A549 treated with DMSO at 1 μM for 4 hours (cell line): ENCODE results near the gene CDK3. TPM values are rescaled to one million over a fixed set of nuclear protein-coding genes. Genes with fewer than 3 reads are reported as not detected.

ENCODE experiments used
- total RNA-seq: library from RNA; stranded (reverse); fragments of 200-300 nt; extraction: Qiagen RNA extraction; gene quantifications from 5 replicates; pipeline ENCODE4 v1.2.3, GENCODE V29; 2022; ENCODE audit warnings: low read depth

CDK3 gene
- total RNA-seq, result 3.3 to 6.0 TPM (median 5.5 TPM) in 5 replicates

DNA sequence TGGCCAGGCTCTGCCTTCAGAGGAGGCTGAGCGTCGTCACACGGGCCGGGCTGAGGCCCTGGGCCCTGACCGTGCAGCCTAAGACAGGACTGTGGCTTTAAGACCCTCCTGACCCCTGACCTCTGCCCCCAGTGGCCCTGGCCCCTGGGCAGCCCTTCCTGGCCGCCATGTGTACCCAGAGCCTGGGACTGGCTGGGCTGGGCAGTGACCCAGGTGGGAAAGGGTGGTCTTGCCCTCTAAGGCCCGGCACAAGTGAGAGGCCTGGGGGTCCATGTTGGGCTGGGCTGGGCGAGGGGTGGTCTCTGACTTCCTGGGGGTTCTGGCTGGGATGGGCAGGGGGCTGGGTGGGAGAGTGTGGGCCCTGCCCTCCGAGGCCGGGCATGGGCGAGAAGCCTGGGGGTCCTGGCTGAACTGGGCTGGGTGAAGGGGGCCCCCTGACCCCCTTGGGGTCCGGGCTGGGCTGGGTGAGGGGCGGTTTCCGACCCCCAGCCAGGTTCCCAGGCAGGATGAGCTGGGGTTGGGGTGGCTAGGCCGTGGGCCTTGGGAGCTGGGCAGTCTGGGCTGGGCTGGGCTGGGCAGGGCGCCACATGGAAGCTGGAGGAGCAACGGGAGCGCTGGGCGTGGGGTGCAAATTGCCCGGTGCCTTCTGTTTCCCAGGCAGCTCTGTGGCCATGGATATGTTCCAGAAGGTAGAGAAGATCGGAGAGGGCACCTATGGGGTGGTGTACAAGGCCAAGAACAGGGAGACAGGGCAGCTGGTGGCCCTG lies at the start of gene CDK3:
Gene CDK3, plus strand, starts transcription at position 101 of the 767 bp plus-strand sequence. Its CDS starts 571 bp downstream, at position 672.

DNA sequence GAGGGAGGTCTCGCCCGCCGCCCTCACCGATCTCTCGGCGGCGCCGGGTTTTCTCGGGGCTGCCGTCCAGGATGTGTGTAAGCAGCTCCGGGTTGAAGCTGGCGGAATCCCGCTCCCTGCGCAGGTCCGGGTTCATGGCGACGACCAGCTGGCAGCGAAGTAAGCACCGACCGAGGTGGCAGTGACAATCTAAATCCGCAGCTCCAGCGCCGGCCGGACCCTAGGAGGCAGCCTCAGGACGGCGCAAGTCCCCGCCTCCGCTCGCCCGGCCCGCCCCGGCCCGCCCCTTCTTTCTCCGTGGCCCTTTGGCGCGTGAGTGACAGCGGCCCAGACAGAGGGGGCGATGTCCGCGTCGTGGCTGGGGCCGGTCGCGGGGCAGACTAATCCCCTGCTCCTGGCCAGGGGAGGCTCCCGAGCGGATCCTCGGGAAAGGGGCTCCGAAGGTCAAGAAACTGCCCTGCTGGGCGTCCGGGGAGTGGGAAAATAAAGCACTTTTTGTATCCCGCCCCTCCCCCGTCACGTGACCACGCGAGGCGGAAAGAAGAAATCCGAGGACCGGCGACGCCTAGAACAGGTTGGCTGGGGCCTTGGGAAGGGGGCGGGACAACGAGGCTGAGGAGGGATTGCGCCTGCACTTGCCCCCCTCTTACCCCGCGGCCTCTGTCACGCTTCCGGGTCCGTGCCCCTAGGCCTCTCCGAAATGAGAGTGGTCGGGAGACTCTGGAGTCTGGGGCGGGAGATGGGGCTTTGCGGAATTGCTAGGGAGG lies 21.5 kb upstream of the CDK3 start, which contains the start of the genes ACOX1 and TEN1:
Gene ACOX1, minus strand, starts transcription at position 229 of the 767 bp plus-strand sequence. Its CDS starts 93 bp downstream, at position 136.
Gene TEN1, plus strand, starts transcription at position 303 of the 767 bp plus-strand sequence. CDS start 6,953 bp downstream, outside the sequence.

DNA sequence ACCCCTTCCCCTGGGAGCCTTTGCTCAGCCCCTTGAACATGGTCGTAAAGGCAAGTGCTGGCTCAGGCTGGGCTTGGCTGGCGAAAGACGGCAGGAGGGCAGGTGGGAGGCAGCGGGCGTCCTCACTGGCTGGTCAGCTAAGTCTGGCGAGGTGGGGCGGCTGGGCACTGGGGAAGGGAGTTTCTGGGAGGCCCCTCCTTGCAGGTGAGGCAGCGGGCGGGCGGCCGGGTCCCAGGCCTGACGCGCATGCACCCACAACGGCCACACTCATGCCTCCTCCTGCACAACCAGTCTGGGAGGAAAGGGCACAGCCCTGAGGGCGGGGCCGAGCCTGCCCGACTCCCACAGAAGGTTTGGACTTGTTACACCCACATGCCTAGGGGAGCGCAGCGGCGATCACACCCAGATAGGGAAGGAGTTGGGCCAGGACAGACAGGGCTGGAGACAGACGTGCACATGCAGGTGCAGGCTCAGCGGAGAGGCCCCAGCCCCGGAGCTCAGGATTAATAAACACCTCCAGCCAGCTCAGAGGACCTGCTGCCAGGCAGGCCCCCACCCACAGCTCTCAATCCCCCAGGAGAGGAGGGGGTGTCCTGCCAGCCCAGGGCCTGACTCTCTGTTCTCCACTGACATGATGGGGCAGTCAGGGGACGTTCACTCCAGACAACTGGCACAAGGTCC lies 26.6 kb downstream of the CDK3 start, which contains the start of gene EVPL:
Gene EVPL, minus strand, starts transcription at position 148 of the 681 bp plus-strand sequence. Its CDS starts 108 bp downstream, at position 40.

Other genes with a start within 250 kb of the CDK3 start
- 51.8 to 72.3 TPM (median 62.1 TPM) in 5 replicates for gene GALK1, start 235.7 kb upstream of the CDK3 start, total RNA-seq
- 24.8 to 36.3 TPM (median 30.6 TPM) in 5 replicates for gene UNK, start 216.0 kb upstream of the CDK3 start, total RNA-seq
- 2.3 to 4.8 TPM (median 4.3 TPM) in 5 replicates for gene UNC13D, start 156.5 kb upstream of the CDK3 start, total RNA-seq
- gene WBP2, start 145.5 kb upstream of the CDK3 start, total RNA-seq, result 83.1 to 105 TPM (median 92.2 TPM) in 5 replicates
- gene TRIM47, start 122.3 kb upstream of the CDK3 start, total RNA-seq, result 138 to 179 TPM (median 144 TPM) in 5 replicates
- gene TRIM65, start 103.9 kb upstream of the CDK3 start, total RNA-seq, result 32.2 to 45.2 TPM (median 37.3 TPM) in 5 replicates
- gene MRPL38, start 96.0 kb upstream of the CDK3 start, total RNA-seq, result 95.6 to 134 TPM (median 122 TPM) in 5 replicates
- 4.5 to 9.4 TPM (median 8.6 TPM) in 5 replicates for gene FBF1, start 59.8 kb upstream of the CDK3 start, total RNA-seq
- 15.9 to 18.2 TPM (median 17.5 TPM) in 5 replicates for gene ACOX1, start 21.7 kb upstream of the CDK3 start, total RNA-seq
- 22.8 to 24.7 TPM (median 23.4 TPM) in 5 replicates for gene TEN1, start 21.6 kb upstream of the CDK3 start, total RNA-seq
- gene EVPL, start 26.5 kb downstream of the CDK3 start, total RNA-seq, result 11.9 to 17.9 TPM (median 14.9 TPM) in 5 replicates
- 73.3 to 89.8 TPM (median 87.8 TPM) in 5 replicates for gene SRP68, start 71.7 kb downstream of the CDK3 start, total RNA-seq
- gene GALR2, start 73.9 kb downstream of the CDK3 start, total RNA-seq, result 0.22 to 1.6 TPM (median 1.3 TPM) in 5 replicates
- 0.16 to 0.58 TPM (median 0.28 TPM) in 5 replicates for gene ZACN, start 78.3 kb downstream of the CDK3 start, total RNA-seq
- 60.6 to 75.5 TPM (median 70.4 TPM) in 5 replicates for gene EXOC7, start 102.9 kb downstream of the CDK3 start, total RNA-seq
- gene FOXJ1, start 140.4 kb downstream of the CDK3 start, total RNA-seq, result 0.24 to 0.42 TPM (median 0.35 TPM) in 5 replicates
- 5.7 to 8.7 TPM (median 6.8 TPM) in 5 replicates for gene RNF157, start 239.6 kb downstream of the CDK3 start, total RNA-seq